ENCODE measurements around the gene MAP3K4. TPM values are rescaled to one million over a fixed set of nuclear protein-coding genes. Genes with fewer than 3 reads are reported as not detected.
"Not testable (repeated sequence)": the region's sequence is repeated elsewhere in the genome, so short reads cannot be mapped to it uniquely, and the experiment has no call there.

Gene MAP3K4
- total and polyA plus RNA-seq, 7 donors = 4.6 to 79.2 (median 22.7) TPM

GRCh38 chr6:160971171-160971570 is 20.4 kb upstream of the MAP3K4 start:
- Histone ChIP-seq H3K4me3 (no peak overlapping the region), H3K27me3 (no peaks in the 10 kb centered on the region), H3K4me1 (peaks cover 0 to 21% (median 19%) of the 10 kb centered on the region in 4 donors), H3K27ac (no peak overlapping the region), H3K9me3 (no peaks in the 10 kb centered on the region), H3K36me3 (no peaks in the 10 kb centered on the region)
- TF ChIP-seq POLR2AphosphoS5 (IDR thresholded peaks at IDR 0.05) (no peak), CTCF (IDR thresholded peaks at IDR 0.05) (no peak), POLR2A (IDR thresholded peaks at IDR 0.05) (no peak), EP300 (IDR thresholded peaks at IDR 0.05) (no peak)
- 84 to 94% methylated on average over 1 of the region's 1 CpG for WGBS, 2 donors
- DNase-seq = no peak
- intact Hi-C loops (cut with DNase I) = no loop called here

GRCh38 chr6:160972111-160972510 is 19.5 kb upstream of the MAP3K4 start:
- TF ChIP-seq CTCF (IDR thresholded peaks at IDR 0.05) (no peak), EP300 (IDR thresholded peaks at IDR 0.05) (no peak), POLR2A (IDR thresholded peaks at IDR 0.05) (no peak), POLR2AphosphoS5 (IDR thresholded peaks at IDR 0.05) (no peak)
- intact Hi-C loops (cut with DNase I) = no loop called here
- H3K27ac ChIP-seq = no peak overlapping the region
- no peak overlapping the region for H3K4me3 ChIP-seq
- no peaks in the 10 kb centered on the region for H3K9me3 ChIP-seq
- H3K27me3 ChIP-seq = no peaks in the 10 kb centered on the region
- peaks cover 0 to 21% (median 19%) of the 10 kb centered on the region in 4 donors for H3K4me1 ChIP-seq
- DNase-seq = no peak
- no peaks in the 10 kb centered on the region for H3K36me3 ChIP-seq
- 60% methylated on average over 3 of the region's 3 CpGs for WGBS, 2 donors

- WGBS, 2 donors = 87 to 91% methylated on average over 16 of the region's 16 CpGs
- H3K27ac ChIP-seq = peak overlapping the region in 1 of 4 donors; percentile 75
- not testable (repeated sequence) for H3K4me3 ChIP-seq
Observed at GRCh38 chr6:160972594-160972993, 19.0 kb upstream of the MAP3K4 start.

GRCh38 chr6:160973311-160974250 is 18.0 kb upstream of the MAP3K4 start:
- TF ChIP-seq POLR2A (IDR thresholded peaks at IDR 0.05) (no peak), CTCF (IDR thresholded peaks at IDR 0.05) (no peak), POLR2AphosphoS5 (IDR thresholded peaks at IDR 0.05) (no peak), EP300 (IDR thresholded peaks at IDR 0.05) (no peak)
- no peaks in the 10 kb centered on the region for H3K9me3 ChIP-seq
- H3K4me3 ChIP-seq = no peak overlapping the region
- 66 to 72% methylated on average over 11 of the region's 11 CpGs for WGBS, 2 donors
- peak overlapping the region; percentile 42 to 75 (median 56) for H3K27ac ChIP-seq
- H3K27me3 ChIP-seq = no peaks in the 10 kb centered on the region
- intact Hi-C loops (cut with DNase I) = loop anchor here (1.0 kb wide), 1 partner anchor 18 kb away; the partner anchor contains the start of gene MAP3K4
- peaks cover 0 to 29% (median 22%) of the 10 kb centered on the region in 4 donors for H3K4me1 ChIP-seq
- peak; percentile 70 for DNase-seq
- H3K36me3 ChIP-seq = no peaks in the 10 kb centered on the region

More at GRCh38 chr6:160972594-160972993, 19.0 kb upstream of the MAP3K4 start:
- DNase-seq; H3K9me3 ChIP-seq; H3K36me3 ChIP-seq; H3K27me3 ChIP-seq; intact Hi-C loops (cut with DNase I): not testable (repeated sequence)
- H3K4me1 ChIP-seq = peaks cover 0 to 21% (median 19%) of the 10 kb centered on the region in 4 donors

GRCh38 chr6:160974304-160974771 is 17.2 kb upstream of the MAP3K4 start:
- DNase-seq = peak; percentile 93
- H3K36me3 ChIP-seq = no peaks in the 10 kb centered on the region
- intact Hi-C loops (cut with DNase I) = loop anchor here (1.0 kb wide), 1 partner anchor 17 kb away; the partner anchor contains the start of gene MAP3K4
- peak overlapping the region; percentile 42 to 75 (median 56) for H3K27ac ChIP-seq
- WGBS, 2 donors = 67 to 79% methylated on average over 9 of the region's 9 CpGs
- no peak overlapping the region for H3K4me3 ChIP-seq
- H3K27me3 ChIP-seq = no peaks in the 10 kb centered on the region
- H3K4me1 ChIP-seq = peaks cover 0 to 35% (median 27%) of the 10 kb centered on the region in 4 donors
- peak; percentile 57 to 84 (median 70) for TF ChIP-seq POLR2AphosphoS5 (IDR thresholded peaks at IDR 0.05)
- no peak for TF ChIP-seq EP300 (IDR thresholded peaks at IDR 0.05)
- TF ChIP-seq POLR2A (IDR thresholded peaks at IDR 0.05) = no peak
- no peak for TF ChIP-seq CTCF (IDR thresholded peaks at IDR 0.05)
- H3K9me3 ChIP-seq = no peaks in the 10 kb centered on the region

All from sigmoid colon (tissue), 7 donors.